ENCODE data around the gene CYP1B1.
"Not testable (repeated sequence)": the region's sequence is repeated elsewhere in the genome, so short reads cannot be mapped to it uniquely, and the experiment has no call there.

The CYP1B1 gene

GRCh38 chr2:38037757-38038621 is 38.0 kb downstream of the CYP1B1 start:
- in situ Hi-C loops (cut with HindIII; ENCODE audit: low sequenced_read_pairs): no loop called here

DNA sequence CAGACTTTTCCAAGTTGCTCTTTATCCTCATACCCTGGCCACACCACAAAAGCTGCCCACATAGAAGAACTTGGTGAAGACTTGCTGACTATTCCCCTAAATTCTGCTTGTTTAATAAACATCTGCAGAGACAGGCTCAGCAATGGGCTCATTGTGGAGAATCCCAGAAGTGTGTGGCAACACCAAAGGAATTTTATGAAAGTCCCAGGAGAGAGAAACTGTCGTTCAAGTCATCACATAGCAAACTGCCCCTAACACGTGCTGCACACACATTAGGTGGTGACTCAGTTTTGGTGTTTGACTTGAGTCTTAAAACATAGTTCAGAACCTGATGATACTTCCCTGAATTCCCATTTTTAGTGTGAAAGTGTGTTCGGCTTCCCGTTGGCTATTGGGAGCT is 38.6 kb downstream of the CYP1B1 start:
- in situ Hi-C loops (cut with HindIII; ENCODE audit: low sequenced_read_pairs): no loop called here

- in situ Hi-C loops (cut with HindIII; ENCODE audit: low sequenced_read_pairs): no loop called here
Measured at GRCh38 chr2:38035968-38036367, 40.0 kb downstream of the CYP1B1 start.

- in situ Hi-C loops (cut with HindIII; ENCODE audit: low sequenced_read_pairs): no loop called here
Measured at GRCh38 chr2:38033646-38034045, 42.3 kb downstream of the CYP1B1 start.

GRCh38 chr2:38032946-38033345 is 43.0 kb downstream of the CYP1B1 start:
- in situ Hi-C loops (cut with HindIII; ENCODE audit: low sequenced_read_pairs): no loop called here

- in situ Hi-C loops (cut with HindIII; ENCODE audit: low sequenced_read_pairs): no loop called here
Measured at GRCh38 chr2:38030635-38031355, 45.2 kb downstream of the CYP1B1 start.

DNA sequence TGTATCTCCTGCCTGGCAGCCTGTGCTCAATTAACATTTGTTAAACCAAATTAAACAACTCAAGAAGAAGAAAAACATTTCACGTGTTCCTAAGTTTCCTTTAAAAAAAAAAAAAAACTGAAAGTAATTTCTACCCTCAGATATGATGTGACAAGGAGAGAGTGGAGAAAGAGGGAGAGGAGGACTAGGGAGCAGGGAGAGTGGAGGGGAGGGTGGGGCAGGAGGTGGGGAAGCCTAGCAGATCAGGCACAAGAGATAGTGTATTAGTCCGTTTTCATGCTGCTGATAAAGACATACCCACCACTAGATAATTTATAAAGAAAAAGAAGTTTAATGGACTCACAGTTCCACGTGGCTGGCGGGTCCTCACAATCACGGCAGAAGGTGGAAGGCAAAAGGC is 46.4 kb downstream of the CYP1B1 start:
- in situ Hi-C loops (cut with HindIII; ENCODE audit: low sequenced_read_pairs): no loop called here

GRCh38 chr2:38028829-38029228 is 47.1 kb downstream of the CYP1B1 start:
- in situ Hi-C loops (cut with HindIII; ENCODE audit: low sequenced_read_pairs): no loop called here

GRCh38 chr2:38026846-38027245 is 49.1 kb downstream of the CYP1B1 start:
- in situ Hi-C loops (cut with HindIII; ENCODE audit: low sequenced_read_pairs): no loop called here

DNA sequence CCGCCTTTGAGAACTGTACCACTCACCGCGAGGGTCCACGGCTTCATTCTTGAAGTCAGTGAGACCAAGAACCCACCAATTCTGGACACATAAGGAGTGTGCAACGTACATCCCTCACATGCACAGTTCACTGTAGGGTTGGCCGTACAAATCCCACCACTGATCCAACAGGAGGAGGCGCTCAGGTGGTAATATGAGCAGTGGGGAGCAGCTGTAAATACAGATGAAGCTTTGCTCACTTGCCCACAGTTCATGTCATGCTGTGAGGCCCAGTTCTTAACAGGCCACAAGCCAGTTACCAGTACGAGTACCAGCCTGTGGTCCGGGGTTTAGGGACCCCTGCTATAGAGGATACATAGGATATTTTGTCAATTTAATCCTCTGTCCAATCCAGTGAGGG is 54.4 kb downstream of the CYP1B1 start:
- in situ Hi-C loops (cut with HindIII; ENCODE audit: low sequenced_read_pairs): no loop called here

DNA sequence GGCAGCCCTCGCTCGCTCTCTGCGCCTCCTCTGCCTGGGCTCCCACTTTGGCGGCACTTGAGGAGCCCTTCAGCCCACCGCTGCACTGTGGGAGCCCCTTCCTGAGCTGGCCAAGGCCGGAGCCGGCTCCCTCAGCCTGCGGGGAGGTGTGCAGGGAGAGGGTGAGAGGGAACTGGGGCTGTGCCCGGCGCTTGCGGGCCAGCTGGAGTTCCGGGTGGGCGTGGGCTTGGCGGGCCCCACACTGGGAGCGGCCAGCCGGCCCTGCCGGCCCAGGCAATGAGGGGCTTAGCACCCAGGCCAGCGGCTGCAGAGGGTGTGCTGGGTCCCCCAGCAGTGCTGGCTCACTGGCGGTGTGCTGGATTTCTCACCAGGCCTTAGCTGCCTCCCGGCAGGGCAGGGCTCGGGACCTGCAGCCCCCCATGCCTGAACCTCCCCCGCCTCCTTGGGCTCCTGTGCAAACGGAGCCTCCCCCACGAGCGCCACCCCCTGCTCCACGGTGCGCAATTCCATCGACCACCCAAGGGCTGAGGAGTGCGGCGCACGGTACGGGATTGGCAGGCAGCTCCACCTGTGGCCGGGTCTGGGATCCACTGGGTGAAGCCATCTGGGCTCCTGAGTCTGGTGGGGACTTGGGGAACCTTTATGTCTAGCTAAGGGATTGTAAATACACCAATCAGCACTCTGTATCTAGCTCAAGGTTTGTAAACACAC is 55.4 kb downstream of the CYP1B1 start:
- in situ Hi-C loops (cut with HindIII; ENCODE audit: low sequenced_read_pairs): not testable (repeated sequence)

- in situ Hi-C loops (cut with HindIII; ENCODE audit: low sequenced_read_pairs): no loop called here
Measured at GRCh38 chr2:38017836-38018235, 58.1 kb downstream of the CYP1B1 start.
